Anterior cingulate cortex (tissue), 58 donors: ENCODE data around the gene TMEM200C.

Source experiments
- DNase-seq, 58 donors: peaks; one replicate each; lab custom pipeline; 2025; lab: John Stamatoyannopoulos, UW

TMEM200C gene

GRCh38 chr18:5840025-5840424, 55.3 kb downstream of the TMEM200C start:
- DNase-seq: no peak

DNA sequence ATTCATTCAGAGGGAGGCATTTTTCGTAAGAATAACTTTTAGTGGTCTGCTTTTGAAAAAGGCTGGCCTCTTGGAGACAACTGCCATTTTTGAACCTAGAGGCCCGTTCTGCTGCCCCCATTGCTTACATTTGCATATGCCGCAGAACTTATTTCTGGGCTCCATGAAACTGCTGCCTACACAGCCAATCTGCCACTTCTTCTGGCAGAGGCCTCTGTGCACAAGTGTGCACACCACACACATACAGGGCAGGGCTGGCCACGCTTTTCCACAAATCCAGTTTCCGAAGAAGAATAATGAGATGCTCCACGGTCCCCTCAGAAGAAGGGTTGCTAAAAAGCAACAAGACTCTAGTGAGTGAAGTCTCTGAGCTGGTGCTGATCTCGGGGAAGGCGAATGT, 56.2 kb downstream of the TMEM200C start:
- peak in 14 of 58 donors; percentile 1 to 29 (median 6) for DNase-seq
